Lower lobe of right lung (tissue), 2 donors: ENCODE measurements around the gene ERP27. TPM values are rescaled to one million over a fixed set of nuclear protein-coding genes. Genes with fewer than 3 reads are reported as not detected.

Experiments
- ATAC-seq, 2 donors: fragments of 200-7000 bp; cut with Tn5 transposase; one replicate each; pipeline ENCODE4 v1.9.1; 2020 to 2022; ENCODE audit warnings: mild to moderate bottlenecking in 2 of 2, moderate library complexity in 2 of 2
- DNase-seq: peaks from one replicate; pipeline ENCODE4 v3.0.0-alpha.2; 2020
- H3K27ac ChIP-seq: fragments of 200-600 bp; one replicate; pipeline ENCODE4 v1.8.0; 2022
- H3K27me3 ChIP-seq: fragments of 200-600 bp; one replicate; pipeline ENCODE4 v1.8.0; 2022; ENCODE audit warnings: low read depth
- H3K36me3 ChIP-seq: fragments of 200-600 bp; one replicate; pipeline ENCODE4 v1.8.0; 2022; ENCODE audit warnings: mild to moderate bottlenecking
- H3K4me1 ChIP-seq: fragments of 200-600 bp; one replicate; pipeline ENCODE4 v1.8.0; 2022
- H3K4me3 ChIP-seq: fragments of 200-600 bp; one replicate; pipeline ENCODE4 v1.8.0; 2022; ENCODE audit warnings: mild to moderate bottlenecking
- H3K9me3 ChIP-seq: fragments of 200-600 bp; one replicate; pipeline ENCODE4 v1.8.0; 2022
- intact Hi-C: fragments of 100-400 bp; cut with DNase I; formaldehyde crosslinking; loops from one replicate; pipeline ENCODE4 v1.11.0; 2022
- total RNA-seq: library from RNA; stranded (reverse); fragmentation: NEBNext Ultra II Directional; extraction: Animal tissue kit (Norgen Biotek cat#: 25700); gene quantifications from one replicate; pipeline ENCODE4 v1.2.1, GENCODE V29; 2021
- TF ChIP-seq, protein P1 (sequence below): fragments of 200-600 bp; IDR thresholded peaks from one replicate; pipeline ENCODE4 v1.8.0; 2022; ENCODE audit warnings: antibody characterized with exemption, mild to moderate bottlenecking
- donor health status: DM: no; HTN: yes; CAD: no; lungs with severe emphysema.

Gene ERP27
- total RNA-seq, 1 donor from 2014 or later: 16.2 TPM

DNA sequence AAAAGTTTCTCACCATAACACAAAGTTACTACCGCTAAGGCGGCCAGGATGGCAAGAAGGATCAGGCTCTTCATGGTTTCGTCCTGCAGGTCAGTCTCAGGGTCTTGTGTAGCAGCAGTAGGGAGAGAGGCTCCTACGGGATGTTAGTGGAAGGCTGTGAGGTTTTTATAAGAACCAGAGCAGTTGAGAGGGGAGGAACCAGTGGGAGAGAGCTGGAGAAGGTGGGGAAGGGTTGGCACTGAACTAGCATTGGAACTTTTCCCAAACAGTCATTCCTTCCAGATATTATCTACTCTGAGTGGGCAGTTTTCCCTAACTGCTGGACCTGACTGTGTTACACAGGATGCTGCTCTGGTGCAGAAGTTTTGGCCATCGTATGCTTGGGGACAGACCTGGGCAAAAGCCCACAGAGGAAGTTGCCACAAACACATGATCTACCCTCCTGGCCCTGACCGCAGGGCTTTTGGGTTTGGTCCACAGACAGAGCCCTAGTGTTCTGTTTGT lies 52.6 kb downstream of the ERP27 start, which contains the start of gene MGP:
MGP (minus strand) TSS at position 137 of the 504 bp plus-strand sequence; CDS start at position 74, 63 bp downstream.
- H3K27ac ChIP-seq: peak within 1 kb of the TSS; percentile 42
- peak within 1 kb of the TSS; percentile 39 for H3K4me3 ChIP-seq
- TF ChIP-seq, protein P1, sequence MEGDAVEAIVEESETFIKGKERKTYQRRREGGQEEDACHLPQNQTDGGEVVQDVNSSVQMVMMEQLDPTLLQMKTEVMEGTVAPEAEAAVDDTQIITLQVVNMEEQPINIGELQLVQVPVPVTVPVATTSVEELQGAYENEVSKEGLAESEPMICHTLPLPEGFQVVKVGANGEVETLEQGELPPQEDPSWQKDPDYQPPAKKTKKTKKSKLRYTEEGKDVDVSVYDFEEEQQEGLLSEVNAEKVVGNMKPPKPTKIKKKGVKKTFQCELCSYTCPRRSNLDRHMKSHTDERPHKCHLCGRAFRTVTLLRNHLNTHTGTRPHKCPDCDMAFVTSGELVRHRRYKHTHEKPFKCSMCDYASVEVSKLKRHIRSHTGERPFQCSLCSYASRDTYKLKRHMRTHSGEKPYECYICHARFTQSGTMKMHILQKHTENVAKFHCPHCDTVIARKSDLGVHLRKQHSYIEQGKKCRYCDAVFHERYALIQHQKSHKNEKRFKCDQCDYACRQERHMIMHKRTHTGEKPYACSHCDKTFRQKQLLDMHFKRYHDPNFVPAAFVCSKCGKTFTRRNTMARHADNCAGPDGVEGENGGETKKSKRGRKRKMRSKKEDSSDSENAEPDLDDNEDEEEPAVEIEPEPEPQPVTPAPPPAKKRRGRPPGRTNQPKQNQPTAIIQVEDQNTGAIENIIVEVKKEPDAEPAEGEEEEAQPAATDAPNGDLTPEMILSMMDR: no peak
- H3K36me3 ChIP-seq: no peaks in the 10 kb centered on the region
- H3K27me3 ChIP-seq: no peaks in the 10 kb centered on the region
- DNase-seq (no peak), ATAC-seq (peak; percentile 64 to 75)
- no peaks in the 10 kb centered on the region for H3K9me3 ChIP-seq
- intact Hi-C loops: no loop called here
- H3K4me1 ChIP-seq: peaks cover 25% of the 10 kb centered on the region

DNA sequence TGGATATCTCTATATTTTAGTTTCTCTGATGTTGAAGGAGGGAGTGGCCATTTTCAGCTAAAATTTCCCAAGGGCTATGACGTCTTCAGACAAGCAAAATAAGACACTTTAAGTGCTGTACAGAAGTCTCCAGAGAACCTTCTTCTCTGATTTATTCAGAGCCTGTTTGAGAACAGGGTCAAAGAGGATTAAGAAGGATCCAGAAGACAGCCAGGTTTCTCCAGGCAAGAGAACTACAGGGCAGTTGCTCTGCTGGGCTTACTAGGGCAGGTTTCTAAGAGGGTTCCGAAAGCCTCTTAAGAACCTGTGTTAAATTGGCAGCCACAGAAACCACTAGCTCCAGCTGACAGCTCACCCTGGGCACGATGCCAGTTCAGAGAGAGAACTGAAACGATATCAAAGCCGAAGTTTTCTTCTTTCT lies 53.9 kb downstream of the ERP27 start:
- Histone ChIP-seq H3K36me3 (no peaks in the 10 kb centered on the region), H3K4me1 (peaks cover 25% of the 10 kb centered on the region), H3K4me3 (peak overlapping the region; percentile 39), H3K9me3 (no peaks in the 10 kb centered on the region), H3K27me3 (no peaks in the 10 kb centered on the region), H3K27ac (peak overlapping the region; percentile 42)
- TF ChIP-seq, protein P1: no peak
- ATAC-seq (peak; percentile 85 to 90), DNase-seq (peak; percentile 79)
- intact Hi-C loops: no loop called here

DNA sequence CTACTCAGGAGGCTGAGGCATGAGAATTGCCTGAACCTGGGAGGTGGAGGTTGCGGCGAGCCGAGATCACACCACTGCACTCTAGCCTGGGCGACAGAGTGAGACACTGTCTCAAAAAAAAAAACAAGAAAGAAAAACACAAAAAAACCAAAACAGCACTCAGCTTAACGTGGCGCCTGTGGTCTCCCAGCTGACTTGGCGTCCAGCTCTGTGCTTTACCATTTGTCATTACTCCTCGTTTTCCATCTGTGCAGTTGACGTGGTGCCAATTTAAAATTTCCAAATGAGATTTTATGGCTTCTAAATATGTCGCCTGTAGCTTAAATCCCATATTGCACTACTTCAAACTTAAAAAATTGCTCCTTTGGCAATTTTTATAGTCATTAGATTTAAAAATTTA lies 54.7 kb downstream of the ERP27 start:
- Histone ChIP-seq H3K9me3 (no peaks in the 10 kb centered on the region), H3K27ac (peak overlapping the region; percentile 42), H3K4me3 (peak overlapping the region; percentile 39), H3K36me3 (no peaks in the 10 kb centered on the region), H3K27me3 (no peaks in the 10 kb centered on the region), H3K4me1 (peaks cover 25% of the 10 kb centered on the region)
- intact Hi-C loops: no loop called here
- DNase-seq (no peak), ATAC-seq (no peak)
- TF ChIP-seq, protein P1: no peak

DNA sequence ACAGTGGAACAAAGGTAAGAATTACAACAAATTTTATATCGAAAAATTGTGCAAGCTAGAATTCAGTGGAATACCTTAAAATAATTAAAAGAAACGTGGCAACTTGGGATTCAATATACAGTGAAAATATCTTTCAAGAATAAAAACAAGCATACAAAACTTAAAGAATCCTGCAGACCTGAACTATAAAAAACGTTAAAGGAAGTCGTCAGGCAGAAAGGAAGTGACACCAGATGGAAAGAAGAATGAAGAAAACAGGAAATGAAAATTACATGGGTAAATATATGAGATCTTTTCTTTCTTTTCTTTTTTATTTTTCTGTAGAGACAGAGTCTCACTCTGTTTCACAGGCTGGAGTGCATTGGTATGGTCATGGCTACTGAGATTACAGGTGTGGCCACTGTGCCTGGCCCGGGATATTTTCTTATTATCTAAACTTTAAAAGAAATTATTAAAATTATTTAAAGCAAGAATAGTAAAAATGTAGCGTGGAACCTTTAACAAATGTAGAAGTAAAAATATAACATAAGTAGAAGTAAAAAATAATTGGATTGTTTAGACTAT lies 57.4 kb downstream of the ERP27 start:
- Histone ChIP-seq H3K36me3 (no peaks in the 10 kb centered on the region), H3K27ac (no peak overlapping the region), H3K4me1 (peaks cover 19% of the 10 kb centered on the region), H3K27me3 (no peaks in the 10 kb centered on the region), H3K4me3 (no peak overlapping the region), H3K9me3 (no peaks in the 10 kb centered on the region)
- DNase-seq: no peak
- TF ChIP-seq, protein P1: no peak
- intact Hi-C loops: no loop called here
- no peak for ATAC-seq

DNA sequence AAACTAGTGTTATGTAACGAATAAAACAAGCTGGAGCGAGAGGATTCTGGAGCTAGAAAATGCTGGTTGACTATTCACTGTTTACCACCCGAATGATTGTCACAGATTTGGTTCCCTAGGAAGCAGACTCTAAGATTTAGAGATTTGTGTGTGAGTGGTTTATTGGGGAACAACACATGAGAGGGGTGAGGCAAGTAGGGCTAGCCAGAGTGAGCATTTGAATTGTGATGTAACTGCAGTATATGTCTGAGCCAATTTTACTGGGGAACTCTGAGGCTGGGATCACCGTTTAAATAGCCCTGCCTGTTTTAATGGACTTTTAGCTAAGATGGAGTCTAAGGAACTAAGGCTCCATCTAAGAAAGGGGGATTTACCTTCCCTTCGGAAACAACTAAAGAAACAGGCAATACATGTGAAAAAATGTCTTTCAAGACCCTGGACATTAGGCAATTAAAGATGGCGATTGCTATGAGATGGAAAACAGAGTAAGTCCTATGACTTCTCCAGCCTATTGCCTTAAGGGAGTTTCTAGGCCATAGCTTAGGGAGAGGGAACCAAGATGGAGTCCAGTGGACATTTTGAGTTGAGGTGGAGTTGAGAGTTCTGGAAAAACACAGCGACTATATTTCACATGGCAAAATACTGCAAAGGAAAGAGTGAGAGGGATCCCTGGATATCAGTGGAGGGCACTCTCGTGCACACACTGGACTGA lies 59.0 kb downstream of the ERP27 start:
- ATAC-seq (no peak), DNase-seq (no peak)
- Histone ChIP-seq H3K27me3 (no peaks in the 10 kb centered on the region), H3K36me3 (no peaks in the 10 kb centered on the region), H3K9me3 (no peaks in the 10 kb centered on the region), H3K27ac (no peak overlapping the region), H3K4me1 (peaks cover 3% of the 10 kb centered on the region), H3K4me3 (no peak overlapping the region)
- TF ChIP-seq, protein P1: no peak
- intact Hi-C loops: no loop called here
